IMR-90 (cell line): ENCODE measurements around the gene POM121L2.

Experiments
- BHLHE40 ChIP-seq: fragments of 150-350 bp; IDR thresholded peaks from 2 replicates; pipeline ENCODE4 v1.6.1; 2016; ENCODE audit warnings: mild to moderate bottlenecking, low read depth, low read length
- FOS ChIP-seq: fragments of 150-350 bp; IDR thresholded peaks from 2 replicates; pipeline ENCODE4 v1.6.1; 2016; ENCODE audit warnings: low read depth, low read length
- MAFK ChIP-seq: IDR thresholded peaks from 2 replicates; pipeline ENCODE4 v1.6.1; 2012; ENCODE audit warnings: low read depth, low read length, improper control_type of control experiment
- MXI1 ChIP-seq: IDR thresholded peaks from 2 replicates; pipeline ENCODE4 v1.6.1; 2012; ENCODE audit warnings: low read depth, mild to moderate bottlenecking, low read length, moderate library complexity, borderline replicate concordance
- NFE2L2 ChIP-seq: fragments of 150-350 bp; IDR thresholded peaks from 2 replicates; pipeline ENCODE4 v1.6.1; 2016; ENCODE audit warnings: low read depth, mild to moderate bottlenecking, low read length
- POLR2A ChIP-seq: IDR thresholded peaks from 2 replicates; pipeline ENCODE4 v1.6.1; 2012; ENCODE audit warnings: mild to moderate bottlenecking, low read depth, low read length
- RAD21 ChIP-seq: IDR thresholded peaks from 2 replicates; pipeline ENCODE4 v1.6.1; 2012; ENCODE audit warnings: low read length, improper control_type of control experiment
- SMC3 ChIP-seq: fragments of 150-350 bp; IDR thresholded peaks from 2 replicates; pipeline ENCODE4 v1.6.1; 2016; ENCODE audit warnings: low read depth, mild to moderate bottlenecking, antibody characterized with exemption, low read length, moderate library complexity
- TF ChIP-seq, protein P1 (sequence below): conservative IDR thresholded peaks from 2 replicates; pipeline ENCODE4 v1.5.1; 2012; ENCODE audit warnings: mild to moderate bottlenecking, low read depth, low read length, improper control_type of control experiment

DNA sequence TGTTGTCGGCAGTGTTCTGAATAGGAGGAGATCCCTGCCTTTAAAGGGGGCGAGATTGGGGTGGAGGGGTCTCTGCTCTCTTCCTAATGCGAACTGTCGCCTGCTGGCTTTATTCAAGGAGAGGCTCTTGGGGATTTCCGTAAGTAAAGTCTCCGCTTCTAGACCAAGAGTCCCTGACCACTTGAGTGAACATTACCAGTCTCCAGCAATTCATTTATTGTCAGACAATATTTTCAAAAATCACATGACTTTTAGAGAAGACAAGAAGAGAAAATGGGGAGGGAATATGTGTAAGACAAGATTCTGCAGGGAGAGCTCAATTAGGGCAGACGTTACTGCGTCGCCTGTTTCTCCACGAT lies 21.2 kb downstream of the POM121L2 start:
- TF ChIP-seq, protein P1, sequence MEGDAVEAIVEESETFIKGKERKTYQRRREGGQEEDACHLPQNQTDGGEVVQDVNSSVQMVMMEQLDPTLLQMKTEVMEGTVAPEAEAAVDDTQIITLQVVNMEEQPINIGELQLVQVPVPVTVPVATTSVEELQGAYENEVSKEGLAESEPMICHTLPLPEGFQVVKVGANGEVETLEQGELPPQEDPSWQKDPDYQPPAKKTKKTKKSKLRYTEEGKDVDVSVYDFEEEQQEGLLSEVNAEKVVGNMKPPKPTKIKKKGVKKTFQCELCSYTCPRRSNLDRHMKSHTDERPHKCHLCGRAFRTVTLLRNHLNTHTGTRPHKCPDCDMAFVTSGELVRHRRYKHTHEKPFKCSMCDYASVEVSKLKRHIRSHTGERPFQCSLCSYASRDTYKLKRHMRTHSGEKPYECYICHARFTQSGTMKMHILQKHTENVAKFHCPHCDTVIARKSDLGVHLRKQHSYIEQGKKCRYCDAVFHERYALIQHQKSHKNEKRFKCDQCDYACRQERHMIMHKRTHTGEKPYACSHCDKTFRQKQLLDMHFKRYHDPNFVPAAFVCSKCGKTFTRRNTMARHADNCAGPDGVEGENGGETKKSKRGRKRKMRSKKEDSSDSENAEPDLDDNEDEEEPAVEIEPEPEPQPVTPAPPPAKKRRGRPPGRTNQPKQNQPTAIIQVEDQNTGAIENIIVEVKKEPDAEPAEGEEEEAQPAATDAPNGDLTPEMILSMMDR: no peak
- TF ChIP-seq MXI1 (no peak), SMC3 (no peak), POLR2A (no peak), RAD21 (no peak), MAFK (no peak), BHLHE40 (no peak), FOS (no peak), NFE2L2 (no peak)
